H1 (cell line): Measurements from ENCODE around the gene CD69. TPM values are rescaled to one million over a fixed set of nuclear protein-coding genes. Genes with fewer than 3 reads are reported as not detected.

Source experiments
- CTCF ChIA-PET: fragments of 300-600 bp; sonication (Branson Sonifier 250); formaldehyde crosslinking; loops from one replicate; lab custom pipeline; 2021; ENCODE audit not compliant: partially characterized antibody; lab: Charles Lee
- POLR2A ChIA-PET: fragments of 300-600 bp; sonication (Branson Sonifier 250); formaldehyde crosslinking; loops from one replicate; lab custom pipeline; 2021; ENCODE audit warnings: inconsistent platforms; ENCODE audit not compliant: partially characterized antibody; lab: Charles Lee
- DNase-seq, 2 experiments: peaks; one replicate each; pipeline versions ENCODE4 v3.0.0 to v3.0.0-alpha.2; 2010 to 2022; ENCODE audit warnings: low spot score in 2 of 2, low read depth in 1 of 2, mixed read lengths in 1 of 2
- FAIRE-seq: peaks from 2 replicates; lab custom pipeline; 2011; peaks lifted over from hg19 to GRCh38; lab: Jason Lieb, UNC
- H2AFZ ChIP-seq: 2 replicates; pipeline ENCODE4 v1.8.1; 2012; ENCODE audit warnings: low read length, inconsistent platforms
- H2AK5ac ChIP-seq: 2 replicates; pipeline ENCODE4 v1.6.1; 2013; ENCODE audit warnings: low read depth, low read length
- H2BK120ac ChIP-seq: replicated peaks from 2 replicates; pipeline ENCODE3; 2013; ENCODE audit warnings: low read depth, low read length, inconsistent platforms
- H2BK12ac ChIP-seq: 2 replicates; pipeline ENCODE4 v1.6.1; 2013; ENCODE audit warnings: low read depth, low read length
- H2BK15ac ChIP-seq: 2 replicates; pipeline ENCODE4 v1.6.1; 2013; ENCODE audit warnings: low read length
- H2BK20ac ChIP-seq: 2 replicates; pipeline ENCODE4 v1.6.1; 2013; ENCODE audit warnings: low read length
- H2BK5ac ChIP-seq: 2 replicates; pipeline ENCODE4 v1.6.1; 2013; ENCODE audit warnings: low read depth, low read length
- H3K14ac ChIP-seq: 2 replicates; pipeline ENCODE4 v1.6.1; 2013; ENCODE audit warnings: inconsistent platforms; ENCODE audit not compliant: insufficient read length
- H3K18ac ChIP-seq: 2 replicates; pipeline ENCODE4 v1.6.1; 2013; ENCODE audit warnings: low read length; ENCODE audit errors: extremely low read depth
- H3K23ac ChIP-seq: 2 replicates; pipeline ENCODE4 v1.6.1; 2013; ENCODE audit warnings: inconsistent platforms; ENCODE audit not compliant: insufficient read length
- H3K23me2 ChIP-seq: 2 replicates; pipeline ENCODE4 v1.6.1; 2013; ENCODE audit warnings: low read depth, low read length
- H3K27ac ChIP-seq: 2 replicates; pipeline ENCODE4 v1.6.1; 2011; ENCODE audit warnings: low read depth, low read length, inconsistent platforms
- H3K27me3 ChIP-seq, 4 experiments: replicated peaks in 1 of 4; 1 replicate in 1 of 4; 2 replicates in 3 of 4; pipeline versions ENCODE4 v1.6.1 to v1.8.1; 2011 to 2013; ENCODE audit warnings: low read length in 3 of 4, mild to moderate bottlenecking in 3 of 4, inconsistent platforms in 2 of 4, mixed read lengths in 2 of 4, moderate library complexity in 1 of 4; ENCODE audit not compliant: control insufficient read depth in 3 of 4, insufficient read depth in 3 of 4; ENCODE audit errors: extremely low read depth in 1 of 4
- H3K36me3 ChIP-seq, 4 experiments: 2 replicates each; pipeline versions ENCODE4 v1.6.1 to v1.8.1; 2011 to 2013; ENCODE audit warnings: mild to moderate bottlenecking in 4 of 4, low read length in 3 of 4, moderate library complexity in 2 of 4, control low read depth in 1 of 4, inconsistent platforms in 1 of 4; ENCODE audit not compliant: insufficient read depth in 4 of 4, control insufficient read depth in 2 of 4
- H3K4ac ChIP-seq: replicated peaks from 2 replicates; pipeline ENCODE3; 2013; ENCODE audit warnings: low read length, low read depth, mixed read lengths, inconsistent platforms; ENCODE audit not compliant: insufficient read length
- H3K4me1 ChIP-seq, 4 experiments: replicated peaks in 1 of 4; 1 replicate in 1 of 4; 2 replicates in 3 of 4; pipeline versions ENCODE4 v1.6.1 to v1.8.1; 2011 to 2013; ENCODE audit warnings: low read length in 3 of 4, inconsistent platforms in 2 of 4, mixed read lengths in 1 of 4; ENCODE audit not compliant: insufficient read depth in 4 of 4, control insufficient read depth in 3 of 4
- H3K4me2 ChIP-seq, 2 experiments: 2 replicates each; pipeline versions ENCODE4 v1.6.1 to v1.8.1; 2011 to 2013; ENCODE audit warnings: low read depth in 2 of 2, low read length in 2 of 2, control low read depth in 1 of 2, inconsistent platforms in 1 of 2, mild to moderate bottlenecking in 1 of 2; ENCODE audit not compliant: insufficient read depth in 1 of 2
- H3K4me3 ChIP-seq, 4 experiments: fragments of 200-600, 300-600 bp in 1 of 4; sonication (generic), shearing (Covaris generic), sonication (Bioruptor Twin) in 1 of 4; 2 replicates each; pipeline versions ENCODE4 v1.5.1 to v1.8.1; 2011 to 2016; ENCODE audit warnings: low read length in 4 of 4, low read depth in 3 of 4, control low read depth in 2 of 4, inconsistent platforms in 2 of 4, mild to moderate bottlenecking in 2 of 4, mixed read lengths in 1 of 4, moderate library complexity in 1 of 4; ENCODE audit not compliant: insufficient read depth in 2 of 4; ENCODE audit errors: extremely low read depth in 1 of 4
- H3K56ac ChIP-seq: replicated peaks from 2 replicates; pipeline ENCODE3; 2013; ENCODE audit warnings: low read depth, mild to moderate bottlenecking, mixed read lengths, low read length, inconsistent platforms; ENCODE audit not compliant: insufficient read length
- H3K79me1 ChIP-seq: 2 replicates; pipeline ENCODE4 v1.6.1; 2013; ENCODE audit warnings: low read depth, low read length, control low read depth
- H3K79me2 ChIP-seq, 2 experiments: 2 replicates each; pipeline versions ENCODE4 v1.6.1 to v1.8.1; 2012 to 2013; ENCODE audit warnings: low read length in 2 of 2, mild to moderate bottlenecking in 2 of 2, inconsistent platforms in 1 of 2; ENCODE audit not compliant: insufficient read depth in 2 of 2, control insufficient read depth in 1 of 2
- H3K9ac ChIP-seq, 4 experiments: replicated peaks in 1 of 4; 1 replicate in 1 of 4; 2 replicates in 3 of 4; pipeline versions ENCODE4 v1.6.1 to v1.8.1; 2011 to 2013; ENCODE audit warnings: low read depth in 3 of 4, low read length in 3 of 4, control low read depth in 2 of 4, mild to moderate bottlenecking in 2 of 4, moderate library complexity in 2 of 4, inconsistent platforms in 1 of 4; ENCODE audit errors: extremely low read depth in 1 of 4
- H3K9me3 ChIP-seq, 2 experiments: 2 replicates each; pipeline versions ENCODE4 v1.6.1 to v1.8.1; 2012 to 2013; ENCODE audit warnings: mild to moderate bottlenecking in 2 of 2, moderate library complexity in 2 of 2, control low read depth in 1 of 2, inconsistent platforms in 1 of 2, low read depth in 1 of 2, low read length in 1 of 2, mixed read lengths in 1 of 2; ENCODE audit not compliant: insufficient read depth in 2 of 2
- H4K20me1 ChIP-seq, 2 experiments: replicated peaks in 1 of 2; 2 replicates each; pipeline versions ENCODE3 to v1.8.1; 2011 to 2013; ENCODE audit warnings: inconsistent platforms in 2 of 2, low read length in 2 of 2, mild to moderate bottlenecking in 1 of 2; ENCODE audit not compliant: insufficient read depth in 2 of 2, control insufficient read depth in 1 of 2
- H4K5ac ChIP-seq: 2 replicates; pipeline ENCODE4 v1.6.1; 2013; ENCODE audit warnings: low read length, low read depth, mixed read lengths, inconsistent platforms; ENCODE audit not compliant: insufficient read length
- H4K8ac ChIP-seq: 2 replicates; pipeline ENCODE4 v1.8.0; 2013; ENCODE audit warnings: mild to moderate bottlenecking, moderate library complexity, low read length, inconsistent platforms; ENCODE audit not compliant: insufficient read depth; ENCODE audit errors: extremely low read depth
- H4K91ac ChIP-seq: replicated peaks from 2 replicates; pipeline ENCODE3; 2013; ENCODE audit warnings: low read length, mixed read lengths, inconsistent platforms; ENCODE audit not compliant: insufficient read length
- BRCA1 ChIP-seq: IDR thresholded peaks from 2 replicates; pipeline ENCODE4 v1.6.1; 2012; ENCODE audit warnings: low read depth, low read length, improper control_type of control experiment
- CHD1 ChIP-seq: IDR thresholded peaks from 2 replicates; pipeline ENCODE4 v1.6.1; 2012; ENCODE audit warnings: low read depth, low read length, improper control_type of control experiment
- KDM1A ChIP-seq: fragments of 200-600, 300-600 bp; sonication (generic); IDR thresholded peaks from 2 replicates; pipeline ENCODE4 v1.7.1; 2016; ENCODE audit warnings: mild to moderate bottlenecking, low read length, borderline replicate concordance
- YY1 ChIP-seq: IDR thresholded peaks from 2 replicates; pipeline ENCODE4 v1.6.1; 2011; ENCODE audit warnings: low read depth, mild to moderate bottlenecking, low read length
- ZNF274 ChIP-seq: IDR thresholded peaks from 2 replicates; pipeline ENCODE4 v1.7.0; 2012; ENCODE audit warnings: low read length, borderline replicate concordance; ENCODE audit errors: extremely low read depth
- WGBS, 2 experiments: shearing (Covaris generic) in 1 of 2; methylation state at CpG; one replicate each; pipeline versions ENCODE4 v1.1.6 to v1.1.7; 2013 to 2015; ENCODE audit warnings: low lambda C conversion rate in 2 of 2, mixed read lengths in 2 of 2, inconsistent platforms in 1 of 2, low coverage in 1 of 2, missing lambda C conversion rate in 1 of 2; ENCODE audit not compliant: insufficient replicate concordance in 2 of 2, insufficient coverage in 1 of 2, insufficient read length in 1 of 2; ENCODE audit errors: extremely low coverage in 1 of 2, missing lambda C conversion rate in 1 of 2; 5-methylcytosine and 5-hydroxymethylcytosine counted together
- polyA plus RNA-seq, 7 experiments: library from polyadenylated mRNA; depleted of rRNA in 3 of 7; stranded (reverse) in 5 of 7; unstranded in 2 of 7; fragments of >200 nt in 5 of 7; fragments of 200-250 nt in 2 of 7; gene quantifications; 1 replicate in 5 of 7; 2 replicates in 1 of 7; 4 replicates in 1 of 7; pipeline versions ENCODE4 v1.2.1 to v1.2.3, GENCODE V29; 2011 to 2013; ENCODE audit warnings: missing spikeins in 2 of 7, mixed read lengths in 2 of 7
- total RNA-seq: library from RNA; stranded (reverse); fragmentation: NEBNext Ultra II Directional; extraction: Animal tissue kit (Norgen Biotek cat#: 25700); gene quantifications from 2 replicates; pipeline ENCODE4 v1.2.1, GENCODE V29; 2021

The CD69 gene
- total and polyA plus RNA-seq, 2 of the 8 experiments (the other 6 are each of a cell fraction or from before 2014, with no cell fraction given) = not detected

DNA sequence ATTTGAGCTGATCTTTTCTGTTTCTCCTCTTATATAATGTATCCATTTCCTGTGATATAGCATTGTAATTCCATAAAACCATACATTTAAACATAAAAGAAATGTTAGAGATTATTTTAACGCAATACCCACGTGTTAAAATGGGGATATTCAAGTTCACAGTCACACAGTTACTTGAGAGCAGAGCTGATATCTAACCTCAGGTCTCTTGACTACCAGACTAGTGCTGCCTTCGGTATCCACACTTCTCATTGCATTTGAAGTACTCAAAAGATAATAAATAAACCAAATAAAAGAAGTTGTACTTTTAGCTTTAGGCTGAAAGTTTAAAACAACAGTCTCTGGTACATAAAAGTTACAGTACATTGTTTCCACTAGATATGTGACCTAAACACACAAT lies 30.7 kb downstream of the CD69 start:
- Histone ChIP-seq H3K23me2 (no peaks in the 10 kb centered on the region), H3K9me3 (no peaks in the 10 kb centered on the region), H3K4me3 (no peak overlapping the region), H2AK5ac (no peak overlapping the region), H2BK20ac (no peak overlapping the region), H3K56ac (no peak overlapping the region), H3K36me3 (no peaks in the 10 kb centered on the region), H4K20me1 (no peaks in the 10 kb centered on the region), H3K4ac (no peak overlapping the region), H3K18ac (no peak overlapping the region), H3K9ac (no peak overlapping the region), H3K79me2 (no peaks in the 10 kb centered on the region), H3K14ac (no peak overlapping the region), H2BK120ac (no peak overlapping the region), H2AFZ (no peak overlapping the region), H4K91ac (no peak overlapping the region), H3K27ac (no peak overlapping the region), H3K23ac (no peak overlapping the region), H4K8ac (no peak overlapping the region), H2BK12ac (no peak overlapping the region), H3K4me1 (no peaks in the 10 kb centered on the region), H3K27me3 (no peaks in the 10 kb centered on the region), H3K79me1 (no peaks in the 10 kb centered on the region), H2BK15ac (no peak overlapping the region), H2BK5ac (no peak overlapping the region), H4K5ac (no peak overlapping the region), H3K4me2 (no peak overlapping the region)
- ChIA-PET POLR2A (interaction anchor here (0.6 kb wide), 1 partner anchor 55 kb away, joined by 4 read pairs; no protein-coding TSS in a partner anchor), CTCF (interaction anchor here (0.7 to 1.7 kb wide), 5 partner anchors 9 to 135 kb away, joined by 3 to 14 read pairs (median 3); no protein-coding TSS in a partner anchor)
- WGBS, 2 experiments = 88% methylated on average over 3 of the region's 3 CpGs; no CpG with 5 or more reads in 1 of the 2 experiments
- FAIRE-seq (no peak), DNase-seq (no peak)
- no peak for TF ChIP-seq KDM1A
- TF ChIP-seq BRCA1 = no peak
- no peak for TF ChIP-seq YY1
- TF ChIP-seq CHD1 = no peak
- no peak for TF ChIP-seq ZNF274
